Gastroesophageal sphincter (tissue), 3 donors: Measurements from ENCODE around the gene SIGLEC7.

Experiments
- CTCF ChIP-seq, 4 experiments: fragments of 200-600 bp in 2 of 4; fragments of 450-650 bp in 2 of 4; sonication (generic) in 1 of 4; IDR thresholded peaks; one replicate each; pipeline ENCODE4 v1.5.1; 2017 to 2019; ENCODE audit warnings: antibody characterized with exemption in 4 of 4, mild to moderate bottlenecking in 2 of 4, moderate library complexity in 2 of 4
- EP300 ChIP-seq: sonication (generic); formaldehyde crosslinking; IDR thresholded peaks from one replicate; pipeline ENCODE4 v1.6.1; 2017; ENCODE audit warnings: antibody characterized with exemption, mild to moderate bottlenecking
- POLR2A ChIP-seq, 2 donors: fragments of 450-650 bp; IDR thresholded peaks; one replicate each; pipeline ENCODE4 v1.6.1; 2017; ENCODE audit warnings: antibody characterized with exemption in 2 of 2, mild to moderate bottlenecking in 2 of 2, moderate library complexity in 1 of 2

DNA sequence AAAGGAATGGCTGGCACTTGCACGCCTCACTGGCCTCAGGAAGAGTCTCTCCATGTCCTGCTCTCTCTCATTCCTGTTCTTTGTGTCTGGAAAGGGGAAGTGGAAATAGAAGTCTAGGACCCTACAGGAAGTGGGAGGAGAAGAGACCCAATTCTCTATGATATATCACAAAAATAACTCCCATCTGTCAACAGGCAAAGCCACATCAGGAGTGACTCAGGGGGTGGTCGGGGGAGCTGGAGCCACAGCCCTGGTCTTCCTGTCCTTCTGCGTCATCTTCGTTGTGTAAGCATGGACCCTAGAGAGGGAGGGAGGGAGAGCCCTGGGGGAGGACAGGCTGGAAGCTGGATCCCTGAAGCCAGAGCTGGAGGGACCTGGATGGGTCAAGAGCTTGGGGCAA lies 14.3 kb upstream of the SIGLEC7 start:
- TF ChIP-seq CTCF (IDR thresholded peaks at IDR 0.05) (no peak), POLR2A (IDR thresholded peaks at IDR 0.05) (peak in 1 of 2 donors; percentile 14), EP300 (no peak)
